Activated CD4-positive, alpha-beta T cell treated with anti-CD3 and anti-CD28 coated beads, Interleukin-10, Interleukin-2, amounts not matched to agents 100 ng/mL and 50 ng/mL, durations not matched to agents 16 hours and 8 hours (primary cell): ENCODE measurements around the gene NACC2.
"Not testable (repeated sequence)": the region's sequence is repeated elsewhere in the genome, so short reads cannot be mapped to it uniquely, and the experiment has no call there.

Experiments
- DNase-seq: peaks from one replicate; pipeline ENCODE4 v3.0.0-alpha.2; 2020

Gene NACC2

GRCh38 chr9:136043441-136043991, 51.6 kb downstream of the NACC2 start:
- no peak for DNase-seq

GRCh38 chr9:136042541-136042940, 52.5 kb downstream of the NACC2 start:
- DNase-seq = no peak

GRCh38 chr9:136040848-136041247, 54.2 kb downstream of the NACC2 start:
- DNase-seq = not testable (repeated sequence)

GRCh38 chr9:136039488-136039887, 55.6 kb downstream of the NACC2 start:
- DNase-seq = no peak

- DNase-seq = no peak
Observed at GRCh38 chr9:136036848-136037247, 58.2 kb downstream of the NACC2 start.

GRCh38 chr9:136036050-136036449, 59.0 kb downstream of the NACC2 start:
- DNase-seq = no peak

GRCh38 chr9:136031741-136032730, 63.1 kb downstream of the NACC2 start:
- DNase-seq = no peak

- DNase-seq = no peak
Observed at GRCh38 chr9:136031094-136031493, 64.0 kb downstream of the NACC2 start.

- DNase-seq = no peak
Observed at GRCh38 chr9:136029556-136029955, 65.5 kb downstream of the NACC2 start.

GRCh38 chr9:136028760-136029470, 66.2 kb downstream of the NACC2 start:
- DNase-seq = no peak

GRCh38 chr9:136026943-136027289, 68.2 kb downstream of the NACC2 start:
- DNase-seq = not testable (repeated sequence)

GRCh38 chr9:136026266-136026942, 68.7 kb downstream of the NACC2 start:
- no peak for DNase-seq

GRCh38 chr9:136025481-136025880, 69.6 kb downstream of the NACC2 start:
- no peak for DNase-seq

GRCh38 chr9:136024696-136025316, 70.3 kb downstream of the NACC2 start:
- DNase-seq = no peak

GRCh38 chr9:136024286-136024685, 70.8 kb downstream of the NACC2 start:
- DNase-seq = no peak

GRCh38 chr9:136023410-136024225, 71.5 kb downstream of the NACC2 start:
- no peak for DNase-seq

GRCh38 chr9:136022731-136023409, 72.2 kb downstream of the NACC2 start:
- DNase-seq = no peak

GRCh38 chr9:136021872-136022681, 73.0 kb downstream of the NACC2 start:
- DNase-seq = no peak

- DNase-seq = no peak
Observed at GRCh38 chr9:136021171-136021871, 73.8 kb downstream of the NACC2 start.

- DNase-seq = no peak
Observed at GRCh38 chr9:136020671-136021070, 74.4 kb downstream of the NACC2 start.
